ENCODE results near the gene CAP1. TPM values are rescaled to one million over a fixed set of nuclear protein-coding genes. Genes with fewer than 3 reads are reported as not detected.

Gene CAP1
- polyA plus RNA-seq, 2 donors: 72.0 to 168 TPM

- no peaks in the 10 kb centered on the region for H3K9me3 ChIP-seq (ENCODE audit: control insufficient read depth in 2 of 2, insufficient read depth in 1 of 2, low read depth in 1 of 2, low read length in 1 of 2)
- 91 to 92% methylated on average over 5 of the region's 5 CpGs for WGBS, 2 donors
- no peak overlapping the region for H3K27ac ChIP-seq (ENCODE audit: low read depth in 2 of 2, low read length in 1 of 2)
- H3K27me3 ChIP-seq (ENCODE audit: control insufficient read depth in 1 of 2, insufficient read depth in 2 of 2, low read length in 2 of 2): no peaks in the 10 kb centered on the region
- peaks cover 3 to 7% of the 10 kb centered on the region in 2 donors for H3K36me3 ChIP-seq (ENCODE audit: control insufficient read depth in 2 of 2, insufficient read depth in 2 of 2, low read length in 1 of 2)
- H3K4me1 ChIP-seq (ENCODE audit: control insufficient read depth in 2 of 2, insufficient read depth in 2 of 2, low read length in 1 of 2): no peaks in the 10 kb centered on the region
- H3K4me3 ChIP-seq (ENCODE audit: low read depth in 1 of 2, low read length in 2 of 2): no peak overlapping the region
These were observed 16.2 kb downstream of the CAP1 start for GRCh38 chr1:40056519-40057309.

GRCh38 chr1:40057310-40058030, 16.9 kb downstream of the CAP1 start:
- no peaks in the 10 kb centered on the region for H3K27me3 ChIP-seq (ENCODE audit: control insufficient read depth in 1 of 2, insufficient read depth in 2 of 2, low read length in 2 of 2)
- no peaks in the 10 kb centered on the region for H3K4me1 ChIP-seq (ENCODE audit: control insufficient read depth in 2 of 2, insufficient read depth in 2 of 2, low read length in 1 of 2)
- H3K4me3 ChIP-seq (ENCODE audit: low read depth in 1 of 2, low read length in 2 of 2): no peak overlapping the region
- 61 to 82% methylated on average over 1 of the region's 1 CpG for whole genome bisulfite sequencing, 2 donors
- no peak overlapping the region for H3K27ac ChIP-seq (ENCODE audit: low read depth in 2 of 2, low read length in 1 of 2)
- H3K9me3 ChIP-seq (ENCODE audit: control insufficient read depth in 2 of 2, insufficient read depth in 1 of 2, low read depth in 1 of 2, low read length in 1 of 2): no peaks in the 10 kb centered on the region
- H3K36me3 ChIP-seq (ENCODE audit: control insufficient read depth in 2 of 2, insufficient read depth in 2 of 2, low read length in 1 of 2): peaks cover 5 to 10% of the 10 kb centered on the region in 2 donors

- 89 to 97% methylated on average over 1 of the region's 1 CpG for WGBS, 2 donors
- H3K27me3 ChIP-seq (ENCODE audit: control insufficient read depth in 1 of 2, insufficient read depth in 2 of 2, low read length in 2 of 2): no peaks in the 10 kb centered on the region
- peaks cover 5 to 10% of the 10 kb centered on the region in 2 donors for H3K36me3 ChIP-seq (ENCODE audit: control insufficient read depth in 2 of 2, insufficient read depth in 2 of 2, low read length in 1 of 2)
- H3K4me1 ChIP-seq (ENCODE audit: control insufficient read depth in 2 of 2, insufficient read depth in 2 of 2, low read length in 1 of 2): no peaks in the 10 kb centered on the region
- H3K9me3 ChIP-seq (ENCODE audit: control insufficient read depth in 2 of 2, insufficient read depth in 1 of 2, low read depth in 1 of 2, low read length in 1 of 2): no peaks in the 10 kb centered on the region
- no peak overlapping the region for H3K4me3 ChIP-seq (ENCODE audit: low read depth in 1 of 2, low read length in 2 of 2)
- peak overlapping the region in 1 of 2 donors; percentile 42 for H3K27ac ChIP-seq (ENCODE audit: low read depth in 2 of 2, low read length in 1 of 2)
These were observed 17.5 kb downstream of the CAP1 start for GRCh38 chr1:40058097-40058452.

GRCh38 chr1:40058453-40059337, 18.2 kb downstream of the CAP1 start:
- Histone ChIP-seq H3K4me3 (ENCODE audit: low read depth in 1 of 2, low read length in 2 of 2) (no peak overlapping the region), H3K27ac (ENCODE audit: low read depth in 2 of 2, low read length in 1 of 2) (peak overlapping the region in 1 of 2 donors; percentile 83), H3K36me3 (ENCODE audit: control insufficient read depth in 2 of 2, insufficient read depth in 2 of 2, low read length in 1 of 2) (peaks cover 5 to 15% of the 10 kb centered on the region in 2 donors), H3K9me3 (ENCODE audit: control insufficient read depth in 2 of 2, insufficient read depth in 1 of 2, low read depth in 1 of 2, low read length in 1 of 2) (no peaks in the 10 kb centered on the region), H3K27me3 (ENCODE audit: control insufficient read depth in 1 of 2, insufficient read depth in 2 of 2, low read length in 2 of 2) (no peaks in the 10 kb centered on the region), H3K4me1 (ENCODE audit: control insufficient read depth in 2 of 2, insufficient read depth in 2 of 2, low read length in 1 of 2) (no peaks in the 10 kb centered on the region)
- 74 to 85% methylated on average over 7 of the region's 7 CpGs for WGBS, 2 donors

- no peaks in the 10 kb centered on the region for H3K27me3 ChIP-seq (ENCODE audit: control insufficient read depth in 1 of 2, insufficient read depth in 2 of 2, low read length in 2 of 2)
These were observed 18.9 kb downstream of the CAP1 start for GRCh38 chr1:40059338-40059959.

GRCh38 chr1:40059960-40060750, 19.6 kb downstream of the CAP1 start:
- no peaks in the 10 kb centered on the region for H3K4me1 ChIP-seq (ENCODE audit: control insufficient read depth in 2 of 2, insufficient read depth in 2 of 2, low read length in 1 of 2)

More at GRCh38 chr1:40059338-40059959, 18.9 kb downstream of the CAP1 start:
- Histone ChIP-seq H3K27ac (ENCODE audit: low read depth in 2 of 2, low read length in 1 of 2) (peak overlapping the region; percentile 49 to 83), H3K36me3 (ENCODE audit: control insufficient read depth in 2 of 2, insufficient read depth in 2 of 2, low read length in 1 of 2) (peaks cover 11 to 19% of the 10 kb centered on the region in 2 donors), H3K4me1 (ENCODE audit: control insufficient read depth in 2 of 2, insufficient read depth in 2 of 2, low read length in 1 of 2) (no peaks in the 10 kb centered on the region), H3K4me3 (ENCODE audit: low read depth in 1 of 2, low read length in 2 of 2) (no peak overlapping the region), H3K9me3 (ENCODE audit: control insufficient read depth in 2 of 2, insufficient read depth in 1 of 2, low read depth in 1 of 2, low read length in 1 of 2) (no peaks in the 10 kb centered on the region)
- 40 to 63% methylated on average over 4 of the region's 4 CpGs for WGBS, 2 donors

GRCh38 chr1:40064797-40065499, 24.4 kb downstream of the CAP1 start:
- Histone ChIP-seq H3K9me3 (ENCODE audit: control insufficient read depth in 2 of 2, insufficient read depth in 1 of 2, low read depth in 1 of 2, low read length in 1 of 2) (no peaks in the 10 kb centered on the region), H3K4me1 (ENCODE audit: control insufficient read depth in 2 of 2, insufficient read depth in 2 of 2, low read length in 1 of 2) (no peaks in the 10 kb centered on the region), H3K27me3 (ENCODE audit: control insufficient read depth in 1 of 2, insufficient read depth in 2 of 2, low read length in 2 of 2) (no peaks in the 10 kb centered on the region), H3K27ac (ENCODE audit: low read depth in 2 of 2, low read length in 1 of 2) (peak overlapping the region in 1 of 2 donors; percentile 39), H3K36me3 (ENCODE audit: control insufficient read depth in 2 of 2, insufficient read depth in 2 of 2, low read length in 1 of 2) (peaks cover 22 to 33% of the 10 kb centered on the region in 2 donors), H3K4me3 (ENCODE audit: low read depth in 1 of 2, low read length in 2 of 2) (no peak overlapping the region)
- 84 to 89% methylated on average over 2 of the region's 2 CpGs for WGBS, 2 donors

More at GRCh38 chr1:40059960-40060750, 19.6 kb downstream of the CAP1 start:
- Histone ChIP-seq H3K36me3 (ENCODE audit: control insufficient read depth in 2 of 2, insufficient read depth in 2 of 2, low read length in 1 of 2) (peaks cover 18 to 21% of the 10 kb centered on the region in 2 donors), H3K27me3 (ENCODE audit: control insufficient read depth in 1 of 2, insufficient read depth in 2 of 2, low read length in 2 of 2) (no peaks in the 10 kb centered on the region), H3K9me3 (ENCODE audit: control insufficient read depth in 2 of 2, insufficient read depth in 1 of 2, low read depth in 1 of 2, low read length in 1 of 2) (no peaks in the 10 kb centered on the region), H3K4me3 (ENCODE audit: low read depth in 1 of 2, low read length in 2 of 2) (no peak overlapping the region), H3K27ac (ENCODE audit: low read depth in 2 of 2, low read length in 1 of 2) (peak overlapping the region; percentile 45 to 79)
- 54 to 61% methylated on average over 7 of the region's 7 CpGs for WGBS, 2 donors

- Histone ChIP-seq H3K4me3 (ENCODE audit: low read depth in 1 of 2, low read length in 2 of 2) (no peak overlapping the region), H3K9me3 (ENCODE audit: control insufficient read depth in 2 of 2, insufficient read depth in 1 of 2, low read depth in 1 of 2, low read length in 1 of 2) (no peaks in the 10 kb centered on the region), H3K36me3 (ENCODE audit: control insufficient read depth in 2 of 2, insufficient read depth in 2 of 2, low read length in 1 of 2) (peaks cover 29 to 43% of the 10 kb centered on the region in 2 donors), H3K4me1 (ENCODE audit: control insufficient read depth in 2 of 2, insufficient read depth in 2 of 2, low read length in 1 of 2) (no peaks in the 10 kb centered on the region), H3K27ac (ENCODE audit: low read depth in 2 of 2, low read length in 1 of 2) (no peak overlapping the region), H3K27me3 (ENCODE audit: control insufficient read depth in 1 of 2, insufficient read depth in 2 of 2, low read length in 2 of 2) (no peaks in the 10 kb centered on the region)
- 85 to 93% methylated on average over 2 of the region's 2 CpGs for WGBS, 2 donors
These were observed 26.5 kb downstream of the CAP1 start for GRCh38 chr1:40067023-40067422.

Measured in esophagus (tissue), 2 donors.